ENCODE measurements around the gene HAPLN3. TPM values are rescaled to one million over a fixed set of nuclear protein-coding genes. Genes with fewer than 3 reads are reported as not detected.

Gene HAPLN3
- total RNA-seq, 4 donors from 2014 or later, result 3.6 to 14.0 (median 5.8) TPM

- WGBS, 2 donors, result 85 to 96% methylated on average over 13 to 14 of the region's 16 CpGs
- H3K27ac ChIP-seq, result no peak overlapping the region
- no peaks in the 10 kb centered on the region for H3K36me3 ChIP-seq
- no peak overlapping the region for H3K4me3 ChIP-seq (replicated peaks in 1 of 3)
- TF ChIP-seq POLR2A (IDR thresholded peaks at IDR 0.05), result no peak
- TF ChIP-seq, protein P1, sequence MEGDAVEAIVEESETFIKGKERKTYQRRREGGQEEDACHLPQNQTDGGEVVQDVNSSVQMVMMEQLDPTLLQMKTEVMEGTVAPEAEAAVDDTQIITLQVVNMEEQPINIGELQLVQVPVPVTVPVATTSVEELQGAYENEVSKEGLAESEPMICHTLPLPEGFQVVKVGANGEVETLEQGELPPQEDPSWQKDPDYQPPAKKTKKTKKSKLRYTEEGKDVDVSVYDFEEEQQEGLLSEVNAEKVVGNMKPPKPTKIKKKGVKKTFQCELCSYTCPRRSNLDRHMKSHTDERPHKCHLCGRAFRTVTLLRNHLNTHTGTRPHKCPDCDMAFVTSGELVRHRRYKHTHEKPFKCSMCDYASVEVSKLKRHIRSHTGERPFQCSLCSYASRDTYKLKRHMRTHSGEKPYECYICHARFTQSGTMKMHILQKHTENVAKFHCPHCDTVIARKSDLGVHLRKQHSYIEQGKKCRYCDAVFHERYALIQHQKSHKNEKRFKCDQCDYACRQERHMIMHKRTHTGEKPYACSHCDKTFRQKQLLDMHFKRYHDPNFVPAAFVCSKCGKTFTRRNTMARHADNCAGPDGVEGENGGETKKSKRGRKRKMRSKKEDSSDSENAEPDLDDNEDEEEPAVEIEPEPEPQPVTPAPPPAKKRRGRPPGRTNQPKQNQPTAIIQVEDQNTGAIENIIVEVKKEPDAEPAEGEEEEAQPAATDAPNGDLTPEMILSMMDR (IDR thresholded peaks at IDR 0.05), result no peak
- no peaks in the 10 kb centered on the region for H3K9me3 ChIP-seq
- no peak for DNase-seq
- peaks cover 3 to 32% of the 10 kb centered on the region in 2 donors for H3K4me1 ChIP-seq
- no peaks in the 10 kb centered on the region for H3K27me3 ChIP-seq
- intact Hi-C loops (cut with DNase I), result loop anchor here (10.0 kb wide), 1 partner anchor 106 kb away; no protein-coding TSS in a partner anchor
Observed at GRCh38 chr15:88908697-88909621, 13.6 kb upstream of the HAPLN3 start.

- Histone ChIP-seq H3K27ac (no peak overlapping the region), H3K4me1 (peaks cover 3 to 32% of the 10 kb centered on the region in 2 donors), H3K27me3 (no peaks in the 10 kb centered on the region), H3K36me3 (no peaks in the 10 kb centered on the region), H3K9me3 (no peaks in the 10 kb centered on the region), H3K4me3 (replicated peaks in 1 of 3) (no peak overlapping the region)
- intact Hi-C loops (cut with DNase I), result loop anchor here (10.0 kb wide), 1 partner anchor 107 kb away; no protein-coding TSS in a partner anchor
- TF ChIP-seq, protein P1 (IDR thresholded peaks at IDR 0.05), result no peak
- TF ChIP-seq POLR2A (IDR thresholded peaks at IDR 0.05), result no peak
- WGBS, 2 donors, result 85 to 98% methylated on average over 8 to 12 of the region's 12 CpGs
- no peak for DNase-seq
Observed at GRCh38 chr15:88908123-88908522, 12.8 kb upstream of the HAPLN3 start.

- DNase-seq, result no peak
- Histone ChIP-seq H3K36me3 (no peaks in the 10 kb centered on the region), H3K4me1 (peaks cover 3 to 25% of the 10 kb centered on the region in 2 donors), H3K4me3 (replicated peaks in 1 of 3) (no peak overlapping the region), H3K27ac (no peak overlapping the region), H3K27me3 (no peaks in the 10 kb centered on the region), H3K9me3 (no peaks in the 10 kb centered on the region)
- intact Hi-C loops (cut with DNase I), result loop anchor here (10.0 kb wide), 1 partner anchor 108 kb away; no protein-coding TSS in a partner anchor
- 86 to 91% methylated on average over 7 to 13 of the region's 14 CpGs for WGBS, 2 donors
- no peak for TF ChIP-seq POLR2A (IDR thresholded peaks at IDR 0.05)
- TF ChIP-seq, protein P1 (IDR thresholded peaks at IDR 0.05), result no peak
Observed at GRCh38 chr15:88907111-88907510, 11.8 kb upstream of the HAPLN3 start.

- no peak for TF ChIP-seq POLR2A (IDR thresholded peaks at IDR 0.05)
- TF ChIP-seq, protein P1 (IDR thresholded peaks at IDR 0.05), result no peak
- H3K4me1 ChIP-seq, result peaks cover 3 to 20% of the 10 kb centered on the region in 2 donors
- no peak for DNase-seq
- no peaks in the 10 kb centered on the region for H3K36me3 ChIP-seq
- no peaks in the 10 kb centered on the region for H3K27me3 ChIP-seq
- no peak overlapping the region for H3K27ac ChIP-seq
- H3K4me3 ChIP-seq (replicated peaks in 1 of 3), result no peak overlapping the region
- no peaks in the 10 kb centered on the region for H3K9me3 ChIP-seq
- 94 to 96% methylated on average over 7 of the region's 7 CpGs for WGBS, 2 donors
- intact Hi-C loops (cut with DNase I), result loop anchor here (10.0 kb wide), 1 partner anchor 108 kb away; no protein-coding TSS in a partner anchor
Observed at GRCh38 chr15:88906551-88906950, 11.2 kb upstream of the HAPLN3 start.

DNA sequence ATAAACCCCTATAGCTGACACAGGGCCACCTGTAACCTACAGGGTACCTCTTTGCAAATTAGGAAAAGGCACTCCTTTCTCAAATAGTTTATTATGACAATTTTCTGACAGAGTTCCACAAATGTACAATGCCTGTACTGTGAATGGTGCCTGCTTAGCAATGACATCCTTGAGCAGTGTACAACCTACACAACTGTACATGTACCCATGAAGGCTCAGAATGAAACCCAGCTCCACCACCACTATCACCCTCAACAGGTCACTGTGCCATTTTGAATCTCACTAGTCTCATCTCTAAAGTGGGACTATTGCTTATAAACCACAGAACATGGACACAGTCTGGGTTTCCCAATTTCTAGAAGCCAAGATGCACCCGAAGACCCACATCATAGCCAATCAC lies 10.8 kb upstream of the HAPLN3 start:
- WGBS, 2 donors, result 90 to 100% methylated on average over 1 of the region's 1 CpG
- Histone ChIP-seq H3K27ac (no peak overlapping the region), H3K4me1 (peaks cover 3 to 18% of the 10 kb centered on the region in 2 donors), H3K27me3 (no peaks in the 10 kb centered on the region), H3K9me3 (no peaks in the 10 kb centered on the region), H3K36me3 (no peaks in the 10 kb centered on the region), H3K4me3 (replicated peaks in 1 of 3) (no peak overlapping the region)
- intact Hi-C loops (cut with DNase I), result loop anchor here (10.0 kb wide), 1 partner anchor 109 kb away; no protein-coding TSS in a partner anchor
- no peak for DNase-seq
- TF ChIP-seq, protein P1 (IDR thresholded peaks at IDR 0.05), result no peak
- no peak for TF ChIP-seq POLR2A (IDR thresholded peaks at IDR 0.05)
